GM19351 (cell line): ENCODE measurements around the gene SIGLEC7.

Experiments used
- ATAC-seq: cut with Tn5 transposase; IDR thresholded peaks from one replicate; pipeline ENCODE4 v1.9.1; 2021; ENCODE audit warnings: mild to moderate bottlenecking, moderate library complexity; ENCODE audit not compliant: unreplicated experiment

The SIGLEC7 gene

DNA sequence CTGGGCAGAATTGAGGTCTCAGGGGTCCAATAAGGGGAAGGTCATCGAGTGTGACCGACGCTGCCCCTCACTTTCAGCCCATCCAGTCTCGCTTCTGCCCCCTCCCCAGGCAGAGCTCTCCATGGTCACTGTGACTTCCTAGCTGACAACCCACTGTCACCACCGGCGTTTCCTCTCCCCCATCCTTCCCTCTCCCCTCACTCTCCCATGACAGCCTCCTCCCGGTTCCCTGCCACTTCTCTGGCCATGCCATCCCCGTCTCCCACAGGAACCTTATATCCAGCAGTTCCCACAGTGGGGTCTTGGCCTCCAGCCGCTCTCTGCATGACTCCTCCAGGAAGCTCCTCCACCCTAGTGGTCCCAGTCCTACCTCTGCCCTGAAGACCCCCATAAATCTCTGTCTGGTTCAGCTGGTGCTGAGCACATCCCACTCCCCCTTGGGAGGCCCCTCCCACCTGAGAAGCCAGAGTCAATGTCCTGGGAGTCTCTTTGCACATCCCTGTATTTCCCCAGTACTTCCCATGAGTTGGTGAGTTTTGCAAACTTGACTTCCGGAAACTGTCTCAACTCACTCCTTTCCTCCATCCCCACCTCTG is 58.1 kb downstream of the SIGLEC7 start:
- ATAC-seq = no peak

DNA sequence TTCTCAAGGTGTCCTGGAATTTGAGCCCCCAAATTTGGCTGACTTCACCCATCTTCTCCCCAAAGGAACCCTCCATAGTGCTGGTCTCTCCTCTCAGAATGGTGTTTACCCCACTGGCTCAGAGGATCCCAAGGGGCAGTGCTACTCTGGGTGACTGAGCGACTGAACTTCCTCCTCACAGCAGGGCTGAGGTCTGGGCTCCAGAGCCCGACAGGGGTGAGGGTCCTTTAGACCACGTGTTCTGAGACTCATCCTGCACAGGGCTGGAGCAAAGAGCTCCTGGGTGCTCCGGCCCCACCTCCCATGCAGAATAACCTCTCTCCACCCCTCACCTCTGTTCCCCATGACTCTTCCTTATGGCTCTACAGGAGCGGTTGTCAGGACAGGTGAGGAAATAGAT is 59.6 kb downstream of the SIGLEC7 start:
- ATAC-seq = no peak
